Activated gamma-delta T cell treated with anti-CD3 and anti-CD28 coated beads, Interleukin-2, amount 50 U/mL, for 16 hours (primary cell): ENCODE results near the gene OR4M2.
"Not testable (repeated sequence)": the region's sequence is repeated elsewhere in the genome, so short reads cannot be mapped to it uniquely, and the experiment has no call there.

Experiments used
- DNase-seq: peaks from one replicate; pipeline ENCODE4 v3.0.0-alpha.2; 2020; ENCODE audit warnings: low read depth

Gene OR4M2

GRCh38 chr15:22080227-22080626 is at the start of gene OR4M2:
TSS of gene OR4M2 (plus strand) at chr15:22080527. CDS start at chr15:22080625, 98 bp downstream.
- DNase-seq: not testable (repeated sequence)

DNA sequence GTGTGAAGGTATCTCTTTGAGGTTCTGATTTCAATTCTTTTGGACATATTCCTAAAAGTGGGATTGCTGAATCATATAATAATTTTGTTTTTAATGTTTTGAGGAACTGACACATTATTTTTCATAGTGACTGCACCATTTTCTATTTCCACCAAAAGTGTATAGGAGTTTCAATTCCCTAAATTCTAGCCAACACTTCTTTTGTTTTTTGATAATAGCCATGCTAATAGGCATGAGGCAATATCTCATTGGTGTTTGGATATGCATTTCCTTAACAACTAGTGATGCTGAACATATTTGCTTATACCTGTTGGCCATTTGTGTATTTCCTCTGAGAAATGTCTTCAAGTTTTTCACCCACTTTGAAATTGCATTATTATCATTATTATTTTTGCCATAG is 11.1 kb upstream of the OR4M2 start:
- DNase-seq: not testable (repeated sequence)

DNA sequence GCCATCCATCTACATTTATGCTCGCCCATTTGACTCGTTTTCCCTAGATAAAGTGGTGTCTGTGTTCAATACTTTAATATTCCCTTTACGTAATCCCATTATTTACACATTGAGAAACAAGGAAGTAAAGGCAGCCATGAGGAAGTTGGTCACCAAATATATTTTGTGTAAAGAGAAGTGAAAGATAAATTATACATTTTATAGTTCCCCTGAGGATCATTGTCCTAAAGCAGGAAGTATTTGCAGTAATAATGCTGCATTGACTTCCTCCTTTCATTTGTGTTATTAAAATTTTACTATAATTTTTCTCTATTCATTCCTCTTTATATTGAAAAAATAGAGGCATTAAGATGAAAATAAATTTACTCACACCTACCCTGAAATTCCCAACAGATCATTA is 1.1 kb downstream of the OR4M2 start:
- DNase-seq: not testable (repeated sequence)

DNA sequence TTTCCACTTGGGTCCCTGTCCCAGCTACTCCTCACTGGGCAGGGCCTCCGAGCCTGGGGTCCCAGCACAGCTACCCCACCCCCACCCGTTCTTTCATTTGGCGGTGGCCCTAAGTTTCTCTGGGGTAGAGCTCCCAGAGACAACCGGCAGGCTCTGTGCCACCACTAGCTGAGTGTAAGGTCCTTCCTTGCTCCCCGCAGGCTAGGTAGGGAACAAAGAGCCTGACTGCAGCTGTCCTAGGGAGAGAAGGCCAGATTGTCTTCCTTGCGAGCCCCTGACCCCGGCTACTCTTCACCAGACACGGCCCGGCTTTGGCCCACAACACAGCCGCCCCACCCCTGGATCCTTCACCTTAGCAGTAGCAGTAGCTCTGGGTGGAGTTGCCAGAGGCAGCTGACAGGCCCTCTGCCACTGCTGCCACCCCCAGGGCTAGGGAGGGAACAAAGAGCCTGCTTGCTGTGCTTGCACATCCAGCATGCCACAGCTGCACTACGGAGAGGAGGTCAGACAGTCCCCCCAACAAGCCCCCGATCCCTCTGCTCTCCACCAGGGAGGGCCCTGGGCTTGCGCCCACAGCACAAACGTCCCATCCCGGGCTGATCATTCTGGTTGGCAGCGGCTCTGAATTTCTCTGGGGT is 18.4 kb downstream of the OR4M2 start:
- DNase-seq: not testable (repeated sequence)

- DNase-seq: not testable (repeated sequence)
These were observed 19.1 kb downstream of the OR4M2 start for GRCh38 chr15:22099289-22099891.

DNA sequence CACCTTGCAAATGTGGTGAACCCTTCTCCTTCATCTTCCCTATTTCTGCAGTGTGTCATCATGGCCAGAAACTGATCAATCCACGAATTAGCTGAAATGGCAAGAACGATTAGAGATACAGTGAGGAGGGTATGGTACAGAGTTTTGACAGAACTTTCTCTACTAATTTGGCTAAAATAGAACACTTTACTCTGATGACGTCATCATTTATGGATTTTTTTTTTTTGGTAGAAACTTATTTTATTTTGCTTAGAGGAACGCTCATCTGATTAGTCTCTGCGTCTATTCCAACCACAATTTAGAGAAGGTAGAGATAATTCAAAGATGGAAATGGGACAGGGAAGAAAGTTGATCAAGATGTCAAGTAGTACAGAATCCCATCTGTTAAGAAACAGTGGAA is 41.7 kb downstream of the OR4M2 start:
- not testable (repeated sequence) for DNase-seq
